SK-N-MC (cell line): ENCODE results near the gene FARS2.

ENCODE experiments used
- EZH2 ChIP-seq: fragments of 200-600 bp; sonication (generic); IDR thresholded peaks from one replicate; pipeline ENCODE4 v1.6.1; 2017; ENCODE audit warnings: antibody characterized with exemption
- FOXP2 ChIP-seq: optimal IDR thresholded peaks from 2 replicates; pipeline ENCODE3; 2011; ENCODE audit warnings: mild to moderate bottlenecking, moderate library complexity; ENCODE audit not compliant: insufficient read depth; ENCODE audit errors: extremely low read length, control extremely low read depth
- POLR2AphosphoS5 ChIP-seq: IDR thresholded peaks from 2 replicates; pipeline ENCODE4 v1.6.1; 2012; ENCODE audit warnings: mild to moderate bottlenecking, low read depth, low read length, borderline replicate concordance

GRCh38 chr6:5729813-5730517 lies 468.7 kb downstream of the FARS2 start:
- TF ChIP-seq EZH2 (no peak), POLR2AphosphoS5 (no peak), FOXP2 (no peak)
